GM19099 (cell line): ENCODE data around the gene GNAT1.
A peak's percentile ranks its signal among the peaks of the same experiment; 100 is the strongest.

Source experiments
- POLR2A ChIP-seq: IDR thresholded peaks from 3 replicates; pipeline ENCODE4 v1.6.1; 2011; ENCODE audit warnings: low read depth; ENCODE audit not compliant: insufficient read length; ENCODE audit errors: extremely low read depth

The GNAT1 gene

DNA sequence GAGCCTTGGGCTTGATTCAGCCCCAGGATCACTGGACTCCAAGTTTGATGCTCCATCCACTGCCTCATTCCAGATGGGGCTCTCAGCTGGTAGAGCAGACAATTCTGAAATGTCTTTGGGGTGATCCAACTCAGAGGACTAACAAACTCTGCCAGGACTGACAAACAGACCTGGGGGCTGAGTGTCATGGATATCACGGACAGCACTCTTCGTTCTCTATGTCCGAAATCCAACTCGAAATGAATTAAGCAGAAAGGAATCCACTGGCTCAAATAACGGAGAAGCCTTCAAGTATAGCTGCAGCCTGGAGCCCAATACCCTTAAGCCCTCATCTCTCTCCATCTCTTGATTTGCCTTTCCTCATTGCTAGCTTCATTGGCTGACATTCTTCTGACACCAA, 27.9 kb downstream of the GNAT1 start:
- TF ChIP-seq POLR2A, result no peak

DNA sequence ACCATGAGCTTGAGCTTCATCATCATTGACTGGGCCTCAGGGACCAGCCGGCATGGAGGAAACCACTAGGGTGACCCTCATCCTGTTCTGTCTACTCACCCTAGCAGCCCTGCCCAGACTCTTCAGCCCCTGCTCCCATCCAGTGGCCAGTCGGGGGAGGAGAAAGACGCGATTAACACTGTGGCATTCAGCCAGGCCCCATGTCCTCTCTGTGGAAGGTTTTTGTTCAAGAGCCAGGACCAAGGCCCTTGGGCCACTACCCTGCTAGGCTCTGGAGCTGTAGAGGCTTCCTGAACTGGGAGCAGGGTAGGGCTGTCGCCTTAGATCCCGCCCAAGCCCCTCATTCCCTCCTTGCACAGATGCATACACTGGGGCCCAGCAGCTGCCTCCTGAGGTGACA, 28.7 kb downstream of the GNAT1 start:
- no peak for TF ChIP-seq POLR2A

DNA sequence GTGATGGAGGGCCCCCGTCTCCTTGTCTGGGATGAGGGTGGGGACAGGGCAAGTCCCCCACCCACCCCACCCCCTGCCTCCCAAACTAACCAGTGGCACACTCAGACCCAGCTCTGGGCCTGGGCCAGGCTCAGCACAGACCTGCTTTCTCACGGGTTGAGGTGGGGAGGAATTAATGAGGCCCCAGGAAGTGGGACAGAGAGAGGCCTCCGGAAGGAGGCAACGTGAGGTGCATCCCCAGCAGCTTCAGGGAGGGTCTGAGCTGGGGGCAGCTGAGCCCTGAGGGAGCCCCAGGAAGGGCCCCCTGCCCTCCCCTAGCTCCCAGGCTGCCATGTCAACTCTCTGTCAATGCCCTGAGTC, 29.6 kb downstream of the GNAT1 start:
- no peak for TF ChIP-seq POLR2A

DNA sequence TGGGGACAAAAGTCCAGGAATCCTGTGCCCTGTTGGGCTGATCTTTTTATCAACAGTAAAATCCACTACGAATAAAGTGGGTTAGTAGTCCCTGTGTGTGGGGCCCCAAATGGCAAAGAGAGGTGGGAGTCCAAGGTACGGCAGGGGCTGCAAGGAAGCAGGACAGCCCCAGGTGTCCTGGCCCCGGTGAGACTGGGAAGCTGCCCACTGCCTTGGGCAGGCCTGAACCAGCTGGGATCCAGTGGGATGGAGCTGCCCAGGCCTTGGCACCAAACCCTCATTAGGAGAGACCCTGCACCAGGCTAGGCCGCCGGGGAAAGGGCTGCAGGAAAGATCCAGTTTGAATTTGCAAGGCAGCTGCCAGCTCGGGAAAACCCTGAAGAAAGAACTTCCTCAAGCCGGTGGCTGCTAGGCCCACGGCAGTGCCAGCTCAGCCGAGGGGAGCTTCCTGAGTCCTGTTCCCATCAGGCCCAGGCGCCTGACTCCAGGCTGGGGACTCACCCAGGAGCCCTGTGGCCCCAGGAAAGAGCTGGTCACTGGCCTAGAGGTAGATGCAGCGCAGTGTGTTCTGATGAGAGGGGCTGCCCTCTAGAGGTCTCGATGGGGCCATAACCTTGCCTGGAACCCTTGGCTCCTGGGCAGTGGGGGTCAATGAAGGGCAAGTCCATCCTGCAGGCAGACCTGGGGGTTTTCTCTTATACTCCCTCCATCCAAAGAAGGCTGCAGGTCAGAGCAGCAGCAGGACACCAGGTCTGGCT, 30.2 kb downstream of the GNAT1 start:
- TF ChIP-seq POLR2A, result no peak

DNA sequence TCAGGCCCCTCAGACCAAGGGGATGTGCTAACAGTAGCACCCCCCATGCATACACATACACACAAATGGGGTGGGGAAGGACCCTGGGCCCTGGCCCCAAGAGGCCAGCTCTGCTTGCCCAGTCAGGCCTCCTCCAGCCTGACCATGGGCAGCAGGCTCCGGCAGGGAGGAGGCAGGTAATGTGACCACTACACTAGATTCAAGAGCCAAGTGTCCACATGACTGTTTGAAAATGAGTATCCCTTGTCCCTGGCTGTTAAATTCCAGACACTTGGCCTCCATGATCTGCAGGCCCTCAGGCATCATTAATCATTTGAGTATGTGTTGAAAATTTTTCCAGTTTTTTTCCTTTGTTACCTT, 30.7 kb downstream of the GNAT1 start:
- no peak for TF ChIP-seq POLR2A

DNA sequence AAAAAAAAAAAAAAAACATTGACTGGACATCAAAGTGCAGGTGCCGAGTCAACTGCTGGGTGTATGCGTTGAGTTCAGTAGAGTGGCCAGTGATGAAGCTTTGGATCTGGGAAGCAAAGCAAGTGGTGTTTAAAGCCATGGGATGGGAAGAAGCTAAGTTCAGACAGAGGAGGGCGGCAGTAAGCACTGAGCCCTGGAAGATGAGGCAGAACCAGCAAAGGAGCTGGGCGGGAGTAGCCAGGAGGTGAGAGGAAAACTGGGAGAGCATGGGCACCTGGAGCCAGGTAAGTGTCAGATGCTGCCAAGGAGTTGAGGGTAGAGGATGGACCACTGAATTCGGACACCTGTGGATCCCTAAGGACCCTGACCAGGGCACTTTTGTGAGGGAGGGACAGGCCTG, 33.2 kb downstream of the GNAT1 start:
- TF ChIP-seq POLR2A, result no peak

DNA sequence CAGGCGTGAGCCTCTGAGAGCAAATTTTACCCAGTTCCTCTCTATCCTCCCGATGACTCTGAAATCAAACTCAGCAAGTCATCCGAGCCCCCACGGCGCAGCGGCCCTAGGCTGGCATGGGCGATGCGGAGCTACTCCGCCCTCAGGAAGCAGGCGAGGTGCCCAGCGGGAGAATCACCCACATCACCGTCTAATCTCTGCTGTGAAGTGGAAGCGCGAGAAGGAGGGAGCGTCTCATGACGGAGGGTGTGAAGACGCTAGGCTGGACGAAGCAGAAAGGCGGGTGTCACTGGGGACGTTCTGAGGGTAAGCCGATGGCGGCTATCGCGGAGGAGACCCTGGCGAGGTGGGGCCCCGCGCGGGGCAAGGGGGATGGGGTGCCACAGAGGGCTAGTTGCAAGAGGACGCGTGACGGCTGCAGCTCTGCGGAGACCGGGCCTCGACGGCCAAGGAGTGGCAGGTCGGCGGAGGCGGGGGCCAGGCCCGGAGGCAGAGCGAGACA, 35.5 kb downstream of the GNAT1 start:
- TF ChIP-seq POLR2A, result no peak

DNA sequence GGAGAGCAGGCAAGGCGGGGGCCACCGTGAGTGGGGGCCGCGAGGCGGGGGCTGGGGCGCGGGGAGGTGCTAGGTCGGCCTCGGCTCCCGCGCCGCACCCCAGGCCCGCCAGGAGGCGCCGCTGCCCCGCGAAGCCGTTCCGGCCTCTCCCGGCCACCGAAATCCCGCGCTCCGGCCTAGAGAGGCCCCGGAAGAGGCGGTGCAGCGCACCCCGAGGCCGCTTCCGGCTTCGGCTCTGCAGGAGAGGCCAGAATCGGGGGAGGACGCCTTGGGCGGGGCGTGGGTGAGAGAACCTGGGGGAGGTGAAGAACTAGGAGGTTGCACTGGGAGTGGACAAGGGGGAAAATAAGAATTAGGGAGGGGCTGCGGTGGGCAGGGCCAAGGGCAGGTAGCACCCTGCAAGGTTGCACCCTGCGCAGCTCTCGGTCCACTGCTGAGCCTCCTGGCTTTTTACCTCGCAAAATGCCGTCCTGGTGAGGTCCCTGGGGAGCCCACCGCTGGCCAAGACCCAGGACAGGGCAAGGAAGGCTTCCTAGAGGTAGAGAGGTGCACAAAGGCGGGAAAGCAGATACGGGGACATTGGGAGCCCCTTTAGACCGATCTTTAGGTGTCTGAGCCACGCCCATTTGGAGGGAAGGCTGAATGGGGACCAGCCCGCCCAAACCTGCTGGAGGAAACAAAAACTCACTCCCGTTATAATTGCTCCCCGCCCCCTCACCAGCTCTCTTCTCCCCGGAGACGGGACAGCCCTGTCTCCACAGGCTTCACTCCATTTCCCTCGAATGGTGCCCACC, 36.2 kb downstream of the GNAT1 start:
- peak; percentile 60 for TF ChIP-seq POLR2A

DNA sequence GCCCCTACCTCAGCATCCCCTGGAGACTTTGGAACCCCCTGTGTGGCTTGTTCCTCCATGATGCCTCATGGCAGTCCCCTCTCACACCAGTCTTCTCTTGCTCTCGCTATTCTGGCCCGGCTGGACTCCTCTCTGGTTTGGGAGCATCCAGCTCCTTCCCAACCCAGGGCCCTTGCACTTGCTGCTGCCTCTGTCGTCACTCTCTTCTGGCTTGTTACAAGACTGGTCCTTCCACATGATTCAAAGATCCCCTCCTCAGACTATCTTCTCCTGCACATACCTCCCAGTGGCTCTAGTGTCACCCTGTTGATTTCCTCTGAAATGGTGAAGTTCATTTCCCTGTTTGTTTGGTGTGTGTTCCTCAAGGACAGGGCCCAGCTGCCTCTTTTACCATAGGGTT, 38.1 kb downstream of the GNAT1 start:
- TF ChIP-seq POLR2A, result no peak

DNA sequence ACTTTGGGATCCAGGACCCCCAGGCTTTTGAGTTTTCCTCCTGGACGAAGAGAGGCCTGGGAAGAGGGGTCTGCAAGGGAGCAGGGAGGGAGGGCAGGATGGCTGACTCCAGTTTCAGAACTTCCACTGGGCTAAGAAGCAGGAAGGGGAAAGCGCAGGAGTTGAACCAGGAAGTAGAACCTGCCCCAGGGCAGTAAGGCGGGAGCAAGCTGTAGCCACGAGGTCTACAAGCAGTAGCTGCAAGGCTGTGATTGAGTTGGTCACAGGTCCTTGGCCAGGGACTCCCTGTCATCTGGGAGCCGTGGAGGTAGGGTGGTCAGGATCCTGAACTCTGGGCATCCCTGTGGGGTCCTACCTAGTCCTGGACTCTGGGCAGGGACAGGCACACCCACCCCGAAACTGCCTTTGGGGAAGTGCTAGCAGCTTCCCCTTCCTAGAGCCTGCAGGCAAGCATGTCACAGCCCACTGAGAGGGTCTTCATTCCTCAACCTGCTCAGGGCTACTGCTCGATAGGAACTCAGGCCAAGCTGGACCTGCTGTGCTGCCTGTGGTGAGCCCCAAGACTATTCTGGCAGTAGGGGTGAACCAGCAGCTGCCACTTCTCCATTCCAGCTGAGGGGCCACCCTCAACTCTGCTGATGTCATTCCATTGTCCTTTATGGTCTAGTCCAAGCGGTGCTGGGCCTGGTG, 38.8 kb downstream of the GNAT1 start:
- no peak for TF ChIP-seq POLR2A

DNA sequence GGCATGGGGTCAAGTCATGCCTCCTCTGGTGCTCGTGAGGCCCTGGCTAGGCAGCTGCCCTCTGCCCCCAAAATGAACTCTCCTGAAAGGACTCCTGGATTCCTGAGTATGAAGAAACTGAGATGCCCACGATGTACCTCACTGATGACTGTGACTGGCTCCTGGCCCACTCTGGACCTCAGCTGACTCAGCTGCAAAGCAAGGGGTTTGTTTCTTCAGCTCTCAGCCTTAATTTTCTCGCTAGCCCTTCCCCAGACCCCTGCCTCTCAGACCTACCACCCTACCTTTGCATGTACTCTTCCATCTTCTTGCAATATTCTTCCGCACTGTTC, 39.4 kb downstream of the GNAT1 start:
- TF ChIP-seq POLR2A, result no peak

DNA sequence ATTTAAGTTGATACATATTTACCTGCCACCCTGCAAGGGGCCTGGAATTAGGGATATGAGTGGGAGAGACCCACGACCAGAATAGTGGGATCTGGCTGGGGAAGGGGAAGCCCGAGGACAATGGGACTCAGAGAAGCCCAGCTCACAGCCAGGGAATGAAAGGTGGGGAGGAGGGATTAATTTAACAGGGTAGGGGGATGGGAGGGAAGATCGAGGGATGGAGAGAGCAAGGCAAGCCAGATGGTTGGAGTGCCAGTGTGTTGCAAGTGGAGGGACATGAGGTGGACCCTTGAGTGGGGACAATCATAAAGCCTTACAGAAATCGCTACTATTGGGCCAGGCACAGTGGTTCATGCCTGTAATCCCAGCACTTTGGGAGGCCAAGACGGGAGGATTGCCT, 40.2 kb downstream of the GNAT1 start:
- TF ChIP-seq POLR2A, result no peak

DNA sequence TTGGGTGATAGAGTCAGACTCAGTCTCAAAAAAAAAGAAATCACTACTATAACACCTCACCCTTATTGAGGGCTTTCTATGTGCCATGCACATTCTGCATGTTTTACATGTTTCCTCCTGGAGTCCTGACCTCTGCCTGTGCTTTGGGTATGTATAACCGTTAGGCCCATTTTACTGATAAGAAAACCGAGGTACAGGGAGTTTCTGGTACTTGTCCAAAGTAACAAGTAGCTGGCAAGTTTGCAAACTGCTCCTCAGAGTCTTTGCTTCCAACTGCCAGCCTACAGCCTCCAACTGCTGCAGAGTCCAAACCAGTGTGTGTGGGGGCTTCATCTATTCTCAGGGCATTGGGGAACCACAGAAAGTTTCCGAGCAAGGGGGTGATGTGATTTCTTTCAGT, 40.9 kb downstream of the GNAT1 start:
- no peak for TF ChIP-seq POLR2A

DNA sequence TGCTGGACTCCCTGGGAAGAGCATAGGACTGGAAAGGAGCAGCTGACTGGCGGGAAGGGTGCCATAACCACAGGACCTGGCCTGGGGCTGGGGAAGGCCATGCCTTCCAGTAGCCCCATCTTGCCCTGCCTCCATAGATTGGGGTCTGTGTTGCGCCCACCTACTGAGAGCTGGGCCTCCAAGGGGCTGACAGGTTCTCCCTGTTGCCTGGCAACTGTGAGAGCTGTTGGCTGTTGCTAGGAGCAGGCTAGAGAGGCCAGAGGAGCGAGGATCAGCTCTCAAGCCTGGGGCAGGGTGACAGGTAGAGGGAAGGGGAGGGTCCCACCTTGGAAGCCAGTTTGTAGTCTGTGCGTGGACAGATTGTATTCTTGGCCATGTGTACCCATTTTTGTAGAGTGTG, 41.8 kb downstream of the GNAT1 start:
- no peak for TF ChIP-seq POLR2A

DNA sequence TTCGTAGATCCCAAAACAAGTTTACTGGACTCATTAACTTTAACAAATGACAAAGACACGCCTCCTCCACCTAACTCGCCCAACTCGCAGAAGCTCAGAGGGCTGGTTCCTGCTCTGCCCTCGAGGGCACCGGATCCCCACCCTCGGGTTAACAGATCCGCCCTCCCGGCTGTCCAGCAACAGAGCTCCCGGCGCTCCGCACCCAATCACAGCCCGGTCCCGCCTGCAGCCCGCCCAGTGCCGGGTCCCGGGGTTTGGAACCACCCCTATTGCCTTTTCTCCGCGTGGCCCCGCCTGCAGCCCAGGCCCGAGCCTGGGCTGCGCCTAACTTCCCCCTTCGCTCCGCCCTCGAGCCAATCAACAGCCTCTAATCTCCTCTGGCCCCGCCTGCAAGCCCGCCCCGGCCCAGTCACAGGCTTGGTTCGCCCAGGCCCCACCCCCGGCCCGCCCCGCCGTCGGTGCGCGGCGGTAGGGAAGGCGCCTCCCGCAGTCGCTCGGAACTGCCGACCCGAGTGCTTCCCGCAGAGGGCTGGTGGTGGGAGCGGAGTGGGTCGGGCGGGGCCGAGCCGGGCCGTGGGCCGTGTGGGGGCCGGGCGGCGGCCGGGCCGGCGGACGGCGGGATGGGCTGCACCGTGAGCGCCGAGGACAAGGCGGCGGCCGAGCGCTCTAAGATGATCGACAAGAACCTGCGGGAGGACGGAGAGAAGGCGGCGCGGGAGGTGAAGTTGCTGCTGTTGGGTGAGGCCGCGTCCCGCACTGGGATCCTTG, 44.5 kb downstream of the GNAT1 start, which contains the start of gene GNAI2:
Gene GNAI2 (plus strand): TSS at position 489 of the 768 bp plus-strand sequence. CDS start 132 bp downstream, at position 621.
- peak; percentile 97 for TF ChIP-seq POLR2A
